ENCODE data around the gene P2RY14.
A peak's percentile ranks its signal among the peaks of the same experiment; 100 is the strongest.
"Not testable (repeated sequence)": the region's sequence is repeated elsewhere in the genome, so short reads cannot be mapped to it uniquely, and the experiment has no call there.

Gene P2RY14

DNA sequence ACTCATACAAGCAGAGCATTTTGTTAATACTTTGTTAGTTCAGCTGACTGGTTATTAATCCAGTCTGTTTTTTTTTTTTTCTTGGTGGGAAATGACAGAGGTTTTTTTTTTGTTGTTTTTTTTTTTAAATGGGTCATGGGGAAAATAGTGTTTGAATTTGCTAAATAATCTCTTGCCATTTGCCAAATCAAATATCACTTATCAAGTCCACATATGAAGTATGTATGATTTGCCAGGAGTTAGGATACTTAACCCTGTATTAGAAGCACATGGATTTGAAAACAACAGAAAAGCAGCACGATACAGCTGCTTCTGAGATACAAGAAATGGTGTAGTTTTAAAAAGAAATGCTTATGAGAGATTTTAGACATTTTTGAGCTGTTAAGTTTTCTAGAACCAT lies 21.6 kb downstream of the P2RY14 start:
- no peak for FAIRE-seq

DNA sequence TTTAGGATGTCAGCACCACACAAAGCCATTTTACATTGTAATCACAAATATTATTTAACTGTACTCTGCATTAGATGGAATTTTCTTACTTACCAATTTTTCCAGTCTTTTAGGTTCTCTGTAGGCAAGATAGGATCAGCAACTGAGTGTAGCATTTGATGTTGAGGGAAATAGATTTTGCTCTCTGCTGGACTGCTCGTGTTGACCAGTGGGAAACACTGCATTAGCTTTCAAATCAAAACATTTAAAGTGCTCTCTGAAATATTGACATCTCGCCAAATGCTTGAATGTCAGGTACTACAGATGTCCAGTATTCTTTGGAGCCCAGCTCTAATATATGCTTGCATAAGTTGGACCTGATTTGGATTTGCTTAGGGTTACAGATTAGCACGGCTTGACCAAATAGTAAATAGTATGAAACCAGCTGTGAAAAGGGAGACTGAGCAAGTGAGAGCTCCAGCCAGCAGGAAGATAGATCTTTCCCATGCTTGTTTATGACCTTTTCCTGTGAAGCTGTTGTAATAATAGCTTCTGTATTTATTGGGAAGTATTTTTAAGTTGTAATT lies 29.5 kb downstream of the P2RY14 start:
- no peak for FAIRE-seq

DNA sequence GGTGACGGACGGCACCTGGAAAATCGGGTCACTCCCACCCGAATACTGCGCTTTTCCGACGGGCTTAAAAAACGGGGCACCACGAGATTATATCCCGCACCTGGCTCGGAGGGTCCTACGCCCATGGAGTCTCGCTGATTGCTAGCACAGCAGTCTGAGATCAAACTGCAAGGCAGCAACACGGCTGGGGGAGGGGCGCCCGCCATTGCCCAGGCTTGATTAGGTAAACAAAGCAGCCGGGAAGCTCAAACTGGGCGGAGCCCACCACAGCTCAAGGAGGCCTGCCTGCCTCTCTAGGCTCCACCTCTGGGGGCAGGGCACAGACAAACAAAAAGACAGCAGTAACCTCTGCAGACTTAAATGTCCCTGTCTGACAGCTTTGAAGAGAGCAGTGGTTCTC lies 36.3 kb downstream of the P2RY14 start:
- not testable (repeated sequence) for FAIRE-seq

DNA sequence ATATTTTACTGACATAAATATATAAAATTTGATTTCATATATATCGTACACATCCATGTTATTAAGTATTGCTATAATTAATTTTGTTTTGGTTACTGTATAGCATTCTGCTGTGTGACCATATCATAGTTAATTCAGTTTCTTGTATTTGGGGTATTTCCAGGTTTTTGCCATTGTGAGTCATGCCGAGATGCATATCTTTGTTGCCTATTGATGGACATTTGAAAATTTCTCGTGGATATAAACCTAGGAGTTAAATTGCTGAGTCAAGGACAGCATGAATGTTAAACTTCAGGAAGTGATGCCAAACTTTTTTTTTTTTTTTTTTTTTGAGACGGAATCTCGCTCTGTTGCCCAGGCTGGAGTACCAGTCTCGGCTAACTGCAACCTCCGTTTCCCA lies 41.6 kb downstream of the P2RY14 start:
- FAIRE-seq, result no peak

DNA sequence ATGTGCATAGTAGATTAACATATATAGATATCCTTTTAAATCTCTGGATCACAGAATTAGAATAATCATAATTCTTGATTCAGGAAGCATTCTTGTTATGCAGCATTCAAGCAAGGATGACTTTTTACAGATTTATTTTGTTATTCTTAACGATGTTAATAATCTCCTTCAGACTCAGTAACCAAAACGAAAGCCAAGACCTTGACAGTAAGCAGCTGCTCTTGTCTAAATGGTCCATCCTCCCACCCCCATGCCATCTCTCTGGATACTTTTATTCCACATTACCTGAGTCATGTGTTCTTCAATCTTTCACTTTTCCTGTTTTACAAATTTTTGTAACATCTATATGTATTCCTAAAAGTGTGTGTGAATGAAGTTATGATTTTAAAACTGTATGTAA lies 42.0 kb downstream of the P2RY14 start:
- FAIRE-seq, result no peak

DNA sequence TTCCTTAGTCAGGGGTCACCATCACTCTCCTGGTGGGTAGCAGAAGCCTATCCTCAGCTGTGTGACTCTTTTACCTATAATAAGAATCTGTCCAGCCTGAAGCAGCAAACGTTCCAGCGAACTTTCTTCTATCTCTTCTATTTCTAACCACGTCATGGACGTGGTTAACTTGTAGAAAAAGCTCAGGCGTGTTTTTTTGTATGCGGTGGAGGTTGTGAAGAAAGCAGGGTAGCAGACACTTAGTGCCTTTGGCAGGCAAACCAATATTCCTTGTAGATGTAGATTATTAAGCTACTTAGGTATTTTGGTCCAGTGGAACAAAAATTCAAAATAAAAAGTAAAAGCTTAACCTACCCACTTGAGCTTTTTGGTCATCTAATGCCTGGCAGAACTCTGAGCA lies 43.5 kb downstream of the P2RY14 start:
- no peak for FAIRE-seq

DNA sequence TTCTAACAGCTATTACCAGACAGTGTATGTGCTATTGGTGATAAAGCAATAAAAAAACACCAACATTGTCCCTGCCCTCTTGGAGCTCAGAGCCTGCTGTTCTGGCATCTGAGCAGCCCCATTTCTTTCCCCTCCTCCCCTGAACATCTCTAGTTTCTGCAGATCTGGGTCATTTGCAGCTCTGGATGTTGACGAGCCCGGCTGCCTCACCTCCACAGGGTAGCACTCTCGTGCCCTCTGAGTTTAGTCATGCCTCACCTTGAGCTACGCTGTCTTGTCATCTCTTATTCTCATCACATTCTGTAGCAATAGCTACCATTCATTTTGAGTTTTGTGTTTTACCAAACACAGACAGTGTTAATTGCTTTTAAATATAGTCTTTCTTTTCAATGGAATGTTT lies 45.4 kb downstream of the P2RY14 start:
- no peak for FAIRE-seq

DNA sequence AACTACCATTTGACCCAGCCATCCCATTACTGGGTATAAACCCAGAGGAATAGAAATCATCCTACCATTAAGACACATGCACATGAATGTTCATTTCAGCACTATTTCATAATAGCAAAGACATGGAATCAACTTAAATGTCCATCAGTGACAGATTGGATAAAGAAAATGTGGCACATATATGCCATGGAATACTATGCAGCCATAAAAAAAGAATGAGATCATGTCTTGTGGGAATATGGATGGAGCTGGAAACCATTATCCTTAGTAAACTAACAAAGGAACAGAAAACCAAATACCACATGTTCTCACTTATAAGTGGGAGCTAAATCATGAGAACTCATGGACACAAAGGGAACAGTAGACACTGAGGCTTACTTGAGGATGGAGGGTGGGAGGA lies 45.9 kb downstream of the P2RY14 start:
- not testable (repeated sequence) for FAIRE-seq

DNA sequence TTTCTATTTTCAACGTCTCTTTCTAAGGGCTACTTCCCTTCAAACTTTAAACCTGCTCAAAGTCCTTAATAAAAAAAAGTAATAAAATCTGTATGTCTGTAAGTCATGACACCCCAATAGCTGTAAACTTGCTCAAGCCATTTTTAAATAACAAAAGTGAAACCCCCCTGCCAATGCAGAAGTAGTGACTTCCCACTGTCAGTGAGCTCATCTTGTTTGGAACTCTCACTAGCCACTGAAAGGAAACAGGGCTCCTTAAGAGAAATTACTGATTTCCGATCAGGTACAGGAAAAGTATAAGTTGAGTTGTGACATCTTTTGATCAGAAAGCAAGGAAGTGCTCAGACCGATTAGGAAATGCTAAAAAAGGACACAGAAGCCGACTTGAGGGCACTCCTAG lies 47.7 kb downstream of the P2RY14 start:
- FAIRE-seq, result no peak

DNA sequence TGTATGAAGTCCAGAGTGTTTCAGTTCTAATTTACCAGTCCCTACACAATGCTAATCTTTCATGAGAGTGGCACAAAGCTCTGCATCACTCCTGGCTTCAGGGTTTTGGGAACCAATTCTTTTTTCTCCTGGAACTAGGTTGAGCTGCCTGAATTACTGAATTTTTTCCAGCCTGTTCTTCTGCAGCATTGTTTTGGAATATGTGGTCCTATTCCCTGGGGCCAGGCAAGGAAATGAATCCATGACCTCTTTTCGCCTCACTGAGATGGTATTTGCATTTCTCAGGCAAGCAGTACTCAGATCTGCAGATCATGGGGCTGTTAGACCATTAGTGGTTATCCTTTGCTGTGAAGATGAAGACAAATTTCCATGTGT lies 49.7 kb downstream of the P2RY14 start:
- FAIRE-seq, result no peak

DNA sequence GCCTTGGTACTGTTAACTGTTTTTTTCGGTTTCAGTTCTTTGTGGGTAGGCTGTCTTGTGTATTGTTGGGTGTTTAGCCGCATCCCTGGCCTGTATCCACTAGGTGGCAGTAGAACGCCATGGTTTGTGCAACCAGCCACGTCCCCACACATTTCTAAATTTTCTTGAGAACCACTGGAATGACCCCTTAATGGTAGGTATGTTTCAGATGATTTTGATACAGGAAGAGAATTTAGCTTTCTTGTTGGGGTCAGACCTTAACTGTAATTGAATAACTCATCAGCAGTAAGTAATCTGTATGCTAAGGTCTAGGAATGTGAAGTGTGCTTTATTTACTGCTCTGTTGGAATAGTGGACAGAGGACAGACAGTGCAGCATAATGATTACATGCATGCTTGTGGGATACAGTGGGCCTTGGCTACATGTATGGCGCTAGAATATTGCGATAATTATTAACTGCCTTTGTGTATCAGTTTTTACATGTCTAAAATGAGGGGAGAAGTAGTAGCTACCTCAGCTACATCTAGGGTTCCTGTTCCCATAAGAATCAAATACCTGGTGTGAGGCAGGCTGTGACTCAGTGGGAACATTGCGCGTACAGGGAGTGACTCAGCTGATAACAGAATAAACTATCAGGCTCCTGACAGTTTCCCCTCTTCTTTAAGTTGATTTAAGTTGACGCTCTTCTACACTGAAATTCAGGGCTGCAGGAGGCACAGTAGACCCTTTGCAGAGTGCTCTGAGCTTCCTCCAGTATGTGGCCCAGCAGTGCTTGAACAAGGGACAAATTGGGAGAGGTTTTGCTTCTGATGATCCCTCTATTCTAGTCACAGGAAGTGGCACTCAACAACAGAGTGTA lies 50.3 kb downstream of the P2RY14 start:
- FAIRE-seq, result peak; percentile 17

DNA sequence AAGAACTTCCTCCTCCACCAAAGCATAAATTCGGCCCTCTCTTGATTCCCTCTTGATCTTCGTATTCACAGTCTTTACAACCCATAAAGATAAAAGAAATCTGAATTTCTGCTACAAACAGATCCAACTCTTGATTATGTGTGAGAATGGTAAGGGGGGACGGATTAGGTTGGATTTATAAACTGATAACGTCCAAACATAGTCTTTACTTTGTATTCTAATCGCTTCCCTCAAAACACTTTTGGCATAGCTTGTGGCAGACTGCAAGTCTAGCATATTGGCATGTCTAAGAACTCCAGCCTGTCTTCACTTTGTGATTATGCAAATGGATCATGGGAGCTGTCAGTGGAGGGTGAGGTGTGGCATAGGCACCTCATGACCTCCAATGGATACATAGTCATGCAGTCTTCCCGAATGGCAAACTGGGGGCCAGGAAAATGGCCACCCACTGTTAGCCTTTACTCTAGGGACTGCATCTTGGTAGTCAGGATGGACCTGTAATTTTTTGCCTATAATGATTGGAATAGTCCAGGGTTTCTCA lies 51.0 kb downstream of the P2RY14 start:
- no peak for FAIRE-seq

DNA sequence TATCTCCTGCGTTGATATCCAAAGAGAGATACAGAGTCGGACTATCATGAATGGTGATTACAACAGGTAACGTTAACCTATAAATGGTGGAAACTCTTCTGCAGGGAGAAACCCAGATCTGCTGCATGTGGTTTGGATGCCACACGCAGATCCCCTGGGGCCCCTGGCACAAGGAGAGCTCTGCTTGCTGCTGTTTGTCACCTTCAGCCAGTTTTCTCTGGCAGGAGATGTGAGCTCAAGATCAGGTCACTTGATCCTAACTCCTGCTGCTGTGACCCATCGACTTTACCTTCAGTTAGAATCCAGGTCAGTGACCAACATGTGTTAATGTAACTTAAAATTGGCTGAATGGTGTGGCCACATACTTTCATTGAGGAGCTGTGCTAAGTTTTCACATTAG lies 51.5 kb downstream of the P2RY14 start:
- FAIRE-seq, result no peak

DNA sequence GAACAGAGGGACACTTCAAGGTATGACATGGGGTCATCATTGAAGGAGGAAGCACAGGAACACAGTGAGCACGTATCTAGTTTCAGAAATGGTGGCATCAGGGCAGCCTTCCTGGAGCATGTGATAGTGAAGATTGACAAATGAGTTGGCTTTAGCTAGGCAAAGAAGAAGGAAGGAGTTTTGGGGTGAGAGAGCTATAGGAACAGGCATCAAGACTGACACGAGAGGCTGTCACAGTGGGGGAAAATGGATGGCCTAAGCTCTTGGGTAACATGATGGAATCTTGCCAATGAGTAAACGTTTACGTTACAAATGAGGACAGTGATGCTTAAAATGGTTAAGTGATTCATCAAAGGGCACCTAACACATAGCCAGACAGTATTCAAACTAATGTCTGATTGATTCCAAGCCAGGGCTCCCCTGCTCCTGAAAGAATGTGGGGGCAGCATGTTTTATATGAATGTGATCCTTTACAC lies 52.2 kb downstream of the P2RY14 start:
- no peak for FAIRE-seq

DNA sequence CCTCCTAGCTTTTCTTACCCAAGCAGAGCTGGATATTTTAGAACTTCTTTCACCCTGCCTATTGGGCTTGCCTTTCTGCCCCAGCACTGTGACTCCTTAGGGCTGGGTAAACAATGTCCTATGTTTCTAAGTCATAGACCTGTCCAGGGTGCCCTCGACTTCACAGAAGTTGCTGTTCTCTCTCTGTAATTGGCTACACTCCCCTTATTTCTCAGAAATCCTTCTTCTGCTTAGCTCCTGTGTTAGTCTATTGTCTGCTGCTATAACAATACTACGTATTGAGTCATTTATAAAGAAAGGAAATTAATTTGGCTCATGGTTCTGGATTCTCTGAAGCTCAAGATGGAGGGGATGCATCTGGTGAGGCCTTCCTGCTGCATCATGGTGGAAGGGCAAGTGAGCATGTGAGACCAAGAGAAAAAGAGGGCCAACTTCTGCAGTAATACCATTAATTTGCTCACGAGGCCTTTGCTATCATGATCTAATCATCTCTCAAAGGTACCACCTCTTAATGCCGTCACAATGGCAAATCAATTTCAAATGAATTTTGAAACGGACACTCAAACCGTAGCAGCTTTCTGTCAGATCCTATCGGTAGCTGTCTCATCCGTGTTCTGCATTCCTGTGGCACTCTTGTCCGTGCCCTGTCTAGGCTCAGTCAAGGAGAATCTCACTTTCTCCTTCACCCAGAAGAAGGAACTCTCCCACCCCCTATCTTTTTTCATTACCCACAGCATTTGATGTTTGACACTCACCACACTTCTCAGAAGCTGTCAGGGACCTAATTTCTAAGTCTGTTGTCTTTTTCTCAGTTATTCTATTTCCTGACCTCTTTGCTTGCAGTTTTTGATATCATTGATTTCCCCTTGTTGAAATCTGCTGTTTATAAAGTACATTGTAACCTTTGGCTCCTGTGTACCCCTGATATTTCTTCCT lies 53.0 kb downstream of the P2RY14 start:
- FAIRE-seq, result no peak

DNA sequence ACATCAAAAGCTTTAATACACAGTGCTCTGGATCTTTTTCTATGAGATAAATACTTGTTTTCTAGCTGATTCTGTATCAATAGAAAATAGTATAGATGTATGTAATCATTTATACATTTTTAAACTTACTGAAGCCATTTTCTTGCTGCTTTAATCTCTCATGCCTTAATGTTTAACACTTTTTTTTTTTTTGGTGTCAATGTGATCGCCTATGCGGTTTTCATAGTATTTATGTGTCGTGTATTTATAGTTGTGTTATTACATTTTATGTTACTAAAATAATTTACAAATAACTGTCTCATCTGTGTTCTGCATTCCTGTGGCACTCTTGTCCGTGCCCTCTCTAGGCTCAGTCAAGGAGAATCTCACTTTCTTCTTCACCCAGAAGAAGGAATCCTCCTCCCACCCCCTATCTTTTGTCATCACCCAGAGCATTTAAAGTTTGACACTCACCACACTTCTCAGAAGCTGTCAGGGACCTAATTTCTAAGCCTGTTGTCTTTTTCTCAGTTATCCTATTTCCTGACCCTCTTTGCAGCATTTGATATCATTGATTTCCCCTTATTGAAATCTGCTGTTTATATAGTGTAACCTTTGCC lies 54.0 kb downstream of the P2RY14 start:
- FAIRE-seq, result no peak

DNA sequence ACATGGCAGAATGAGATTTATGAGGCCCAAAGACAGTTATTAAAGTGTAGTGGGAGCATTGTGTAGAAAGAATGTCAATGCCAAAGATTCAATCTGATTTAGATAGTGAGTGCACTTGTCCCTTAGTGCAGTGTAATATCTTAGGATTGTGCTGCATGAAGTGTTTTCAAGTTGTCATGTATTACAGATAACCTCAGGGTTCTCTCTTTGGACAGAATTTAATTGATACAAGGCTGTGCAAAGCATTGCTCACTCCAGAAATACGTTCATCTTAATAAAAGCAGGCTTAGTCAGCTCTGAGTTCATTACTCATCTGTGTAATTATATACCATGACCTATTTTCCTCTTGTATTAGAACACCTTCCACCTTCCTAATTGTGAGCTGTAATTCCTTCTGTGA lies 59.3 kb downstream of the P2RY14 start:
- no peak for FAIRE-seq

DNA sequence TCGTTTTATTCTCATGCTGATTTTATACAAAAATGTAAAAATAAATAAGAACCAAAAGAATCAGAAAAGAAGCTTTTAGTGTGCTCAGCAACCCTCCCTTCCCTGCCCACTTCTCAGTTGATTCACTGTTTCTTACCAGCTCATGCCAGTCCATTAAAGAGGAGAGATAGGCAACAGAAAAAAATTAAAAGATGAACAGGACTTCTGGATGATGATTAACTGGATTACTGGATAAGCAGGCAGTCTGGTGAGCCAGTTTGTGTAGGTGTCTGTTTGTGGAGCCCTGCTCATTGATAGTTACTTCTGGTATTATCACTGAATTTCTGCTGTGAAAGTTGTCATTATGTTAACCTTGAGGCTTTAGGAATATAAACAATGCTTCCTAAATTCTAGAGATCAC lies 60.2 kb downstream of the P2RY14 start:
- no peak for FAIRE-seq

DNA sequence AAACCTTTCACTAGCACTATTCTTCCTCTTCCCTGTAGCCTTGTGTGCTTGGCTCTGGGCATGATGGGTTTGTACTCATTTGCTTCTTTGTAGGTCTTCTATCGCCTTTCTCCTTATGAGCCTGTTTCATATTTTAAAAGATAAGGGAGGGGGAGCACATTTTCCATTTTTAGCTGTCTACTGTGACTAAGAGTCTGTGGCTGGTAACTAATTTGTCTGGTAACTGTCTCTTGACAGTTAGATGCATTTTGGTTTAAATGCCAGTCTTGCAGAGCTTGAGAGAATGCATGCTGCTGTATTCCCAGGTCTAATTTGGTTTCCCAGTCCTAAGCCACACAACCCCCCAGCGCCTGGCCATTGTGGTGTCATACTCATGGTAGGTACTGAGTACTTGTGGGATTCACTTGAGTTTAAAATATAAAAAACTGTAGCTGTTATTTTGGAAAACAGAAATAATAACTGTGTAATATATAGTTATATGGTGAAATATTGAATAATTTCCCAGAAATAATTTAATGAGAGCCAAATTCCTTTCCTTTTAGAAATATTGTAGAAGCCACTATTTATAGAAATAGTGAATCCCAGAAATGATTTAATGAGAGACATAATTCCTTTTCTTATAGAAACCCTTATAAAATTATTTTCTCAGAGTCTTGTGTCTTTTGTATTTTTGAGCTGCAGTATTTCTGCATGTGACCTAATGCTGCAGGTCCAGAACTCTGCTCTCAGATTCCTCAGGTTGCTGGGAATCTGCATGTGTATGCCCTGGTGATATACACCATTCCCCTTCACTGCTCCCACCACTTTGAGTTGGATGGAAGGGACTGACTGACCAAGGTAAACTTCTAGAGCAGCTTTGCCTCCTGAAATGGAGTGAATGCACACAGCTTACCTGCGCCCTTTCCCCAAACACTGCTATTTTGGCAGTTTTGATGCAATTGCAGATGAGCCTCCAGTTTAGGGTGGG lies 61.4 kb downstream of the P2RY14 start:
- no peak for FAIRE-seq

DNA sequence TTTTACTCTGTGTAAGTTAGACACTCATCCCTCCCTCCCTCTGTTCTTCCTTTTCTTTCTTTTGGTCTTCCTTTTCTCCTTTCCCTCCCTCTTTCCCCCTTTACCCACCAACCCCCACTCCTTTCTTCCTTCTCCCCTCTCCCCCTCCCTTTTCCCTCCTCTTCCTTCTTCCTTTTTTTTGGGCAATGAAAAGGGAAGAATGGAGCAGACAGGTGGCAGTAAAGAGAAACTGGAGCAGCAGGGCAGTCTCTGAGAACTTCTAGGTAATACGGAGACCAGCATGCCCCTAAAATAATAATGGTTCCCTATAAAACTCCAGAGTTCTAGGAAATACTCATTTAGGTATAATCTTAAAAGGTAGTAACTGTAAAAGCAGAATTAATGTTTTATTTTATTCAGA lies 63.9 kb downstream of the P2RY14 start:
- FAIRE-seq, result no peak

DNA sequence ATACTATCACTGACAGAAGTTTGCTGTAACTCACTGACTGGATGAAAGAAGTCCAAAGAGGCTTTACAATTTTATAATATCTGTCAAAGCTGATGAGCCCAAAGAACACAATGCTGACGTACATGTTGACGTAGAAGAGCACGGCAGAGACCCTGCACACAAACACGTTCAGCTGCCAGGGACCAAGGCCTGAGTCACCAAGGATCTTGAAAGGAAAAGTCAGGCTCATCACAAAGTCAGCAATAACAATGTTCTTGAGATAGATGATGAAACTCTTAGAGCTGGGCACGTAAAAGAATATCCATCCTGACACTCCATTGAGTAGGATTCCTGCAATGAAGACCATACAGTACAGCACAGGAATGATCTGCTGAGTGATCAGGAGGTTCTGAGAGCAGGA lies 64.5 kb downstream of the P2RY14 start:
- no peak for FAIRE-seq

DNA sequence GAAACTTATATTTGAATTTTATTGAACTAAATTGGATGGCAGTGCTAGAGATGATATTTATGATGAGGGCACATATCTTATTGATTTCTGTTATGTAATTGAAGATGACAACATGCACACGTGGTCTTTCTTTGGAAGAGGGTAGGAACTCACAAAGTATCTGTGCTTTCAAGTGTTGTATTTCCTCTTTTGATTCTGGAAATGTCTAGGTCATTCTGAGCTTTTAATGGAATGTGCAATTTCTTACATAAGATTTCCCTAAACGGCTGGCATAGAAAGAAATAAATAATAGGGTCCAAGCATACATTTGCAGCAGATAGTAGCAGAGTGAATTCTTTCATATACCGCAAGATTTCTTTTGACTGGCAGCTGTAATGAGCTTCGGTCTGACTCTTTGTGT lies 65.2 kb downstream of the P2RY14 start:
- no peak for FAIRE-seq
